C4-2B (cell line): ENCODE data around the gene SUSD5.

Source experiments
- CTCF ChIP-seq: fragments of 450-650 bp; conservative IDR thresholded peaks from 2 replicates; pipeline ENCODE4 v1.5.1; 2017; ENCODE audit warnings: mild to moderate bottlenecking
- ZFX ChIP-seq: fragments of 450-650 bp; IDR thresholded peaks from 2 replicates; pipeline ENCODE4 v1.6.1; 2017

- TF ChIP-seq CTCF (no peak), ZFX (no peak)
Measured at GRCh38 chr3:33173672-33174071, 44.9 kb downstream of the SUSD5 start.
